ENCODE results near the gene ZNF219. TPM values are rescaled to one million over a fixed set of nuclear protein-coding genes. Genes with fewer than 3 reads are reported as not detected.
A peak's percentile ranks its signal among the peaks of the same experiment; 100 is the strongest.

Gene ZNF219
- polyA plus RNA-seq, 3 donors = 0.49 to 7.2 (median 0.68) TPM

DNA sequence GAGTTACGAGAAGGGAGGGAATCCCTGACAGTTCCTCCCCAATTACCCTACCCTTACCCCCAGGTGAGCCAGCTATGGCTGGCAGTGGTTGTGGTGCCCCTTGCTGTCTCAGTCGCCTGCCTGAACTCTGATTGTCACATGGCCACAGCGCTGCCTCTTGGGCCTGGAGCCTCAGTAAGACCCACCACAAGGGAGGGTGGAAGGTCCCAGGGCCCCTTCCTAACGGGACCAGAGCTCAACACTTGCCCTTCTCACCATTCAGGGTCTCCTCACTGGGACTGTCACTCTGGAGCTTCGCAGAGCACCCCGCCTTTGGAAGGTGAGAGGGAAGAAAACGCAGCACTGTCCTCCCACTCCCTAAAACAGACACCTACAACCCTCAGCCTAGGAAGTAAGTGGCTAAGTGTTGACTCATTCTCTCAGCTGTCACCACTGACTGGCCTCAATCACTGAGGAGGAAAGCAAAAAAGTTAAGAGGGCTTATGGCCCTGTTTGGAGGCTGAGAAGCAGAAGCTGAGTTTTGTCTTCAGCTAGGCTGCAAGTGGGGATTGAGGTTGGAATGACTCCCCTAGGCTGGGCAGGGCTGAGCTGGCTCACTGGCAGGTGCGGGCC is 3.5 kb upstream of the ZNF219 start:
- peaks cover 0 to 2% (median 0%) of the 10 kb centered on the region in 7 donors for H3K9me3 Mint-ChIP-seq

DNA sequence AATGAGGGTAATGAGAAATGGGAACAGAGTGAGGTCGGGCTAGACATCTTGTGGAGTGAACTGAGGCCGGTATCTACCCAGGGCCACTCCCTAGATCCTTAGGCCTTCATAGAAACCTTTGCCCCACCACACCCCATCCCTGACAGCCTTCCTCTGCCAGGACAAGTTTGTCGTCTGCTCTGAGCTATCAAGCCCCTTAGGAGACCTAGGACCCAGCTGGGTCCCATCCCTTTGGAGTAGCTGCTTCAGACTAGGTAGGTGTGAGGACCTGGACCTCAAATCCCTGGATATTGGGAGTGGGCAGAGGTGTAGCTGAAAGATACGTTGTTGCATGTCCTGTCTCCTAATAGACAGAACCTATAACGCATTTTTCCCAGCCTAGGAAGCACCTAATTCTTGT is 2.5 kb upstream of the ZNF219 start, which contains the start of gene TMEM253:
TMEM253 (plus strand) TSS at position 136 of the 400 bp plus-strand sequence. CDS start 278 bp downstream, outside the sequence.
- peaks cover 0 to 3% of the 10 kb centered on the region in 2 donors for H3K27me3 ChIP-seq (ENCODE audit: control insufficient read depth in 2 of 2, insufficient read depth in 2 of 2, low read length in 2 of 2)
- H3K4me1 ChIP-seq (ENCODE audit: control insufficient read depth in 1 of 2, insufficient read depth in 2 of 2, low read length in 2 of 2) = peaks cover 37 to 42% of the 10 kb centered on the region in 2 donors
- Mint-ChIP-seq H3K27me3 (ENCODE audit: low read depth in 3 of 3) (peaks cover 4 to 18% (median 18%) of the 10 kb centered on the region in 3 donors), H3K27ac (peak within 1 kb of the TSS in 2 of 7 donors; percentile 33 to 76), H3K4me1 (peaks cover 39% of the 10 kb centered on the region), H3K36me3 (no peaks in the 10 kb centered on the region), H3K9me3 (peaks cover 0 to 2% (median 0%) of the 10 kb centered on the region in 7 donors), H3K4me3 (no peak within 1 kb of the TSS)
- H3K4me2 ChIP-seq (replicated peaks; ENCODE audit: extremely low read depth, low read length, poor library complexity, severe bottlenecking) = no peak within 1 kb of the TSS
- DNase-seq = no peak
- no peaks in the 10 kb centered on the region for H4K20me1 ChIP-seq (ENCODE audit: insufficient read depth, low read length)
- WGBS (ENCODE audit: insufficient coverage) = no CpG with 5 or more reads among the region's 5 CpGs
- no peak within 1 kb of the TSS for H3K4me3 ChIP-seq (replicated peaks in 1 of 3; ENCODE audit: low read depth in 2 of 3, low read length in 3 of 3)
- H3K27ac ChIP-seq (ENCODE audit: low read depth in 1 of 2, low read length in 2 of 2) = no peak within 1 kb of the TSS
- no peaks in the 10 kb centered on the region for H3K79me2 ChIP-seq (ENCODE audit: insufficient read depth, low read length)
- no peak for TF ChIP-seq CTCF (IDR thresholded peaks at IDR 0.05)
- no peaks in the 10 kb centered on the region for H3K36me3 ChIP-seq (replicated peaks in 1 of 2; ENCODE audit: control insufficient read depth in 1 of 2, insufficient read depth in 2 of 2, low read length in 2 of 2)
- H3K9me3 ChIP-seq (replicated peaks in 1 of 2; ENCODE audit: control insufficient read depth in 1 of 2, insufficient read depth in 1 of 2, low read length in 2 of 2) = no peaks in the 10 kb centered on the region
- intact Hi-C loops (cut with micrococcal nuclease) = loop anchor here (5.0 to 10.0 kb wide), 4 partner anchors 34 to 636 kb away; partner anchors contain the start of genes ANG (in 1 of the 2), HNRNPC (in 1 of the 2), PIP4P1 (in 1 of the 2) and PNP (in 1 of the 2)
- no peak within 1 kb of the TSS for H3K9ac ChIP-seq (ENCODE audit: insufficient read depth, low read length, poor library complexity, severe bottlenecking)
- no peak within 1 kb of the TSS for H2AFZ ChIP-seq (ENCODE audit: insufficient read depth, low read depth, low read length, poor library complexity, severe bottlenecking)

More for the DNA sequence above, 3.5 kb upstream of the ZNF219 start:
- no peak for TF ChIP-seq CTCF (IDR thresholded peaks at IDR 0.05)
- Mint-ChIP-seq H3K4me1 (peaks cover 48% of the 10 kb centered on the region), H3K27ac (peak overlapping the region in 1 of 7 donors; percentile 76), H3K4me3 (no peak overlapping the region), H3K36me3 (no peaks in the 10 kb centered on the region), H3K27me3 (ENCODE audit: low read depth in 3 of 3) (peaks cover 4 to 18% (median 18%) of the 10 kb centered on the region in 3 donors)
- H3K27me3 ChIP-seq (ENCODE audit: control insufficient read depth in 2 of 2, insufficient read depth in 2 of 2, low read length in 2 of 2) = peaks cover 0 to 3% of the 10 kb centered on the region in 2 donors
- no peak overlapping the region for H3K9ac ChIP-seq (ENCODE audit: insufficient read depth, low read length, poor library complexity, severe bottlenecking)
- intact Hi-C loops (cut with micrococcal nuclease) = loop anchor here (5.0 to 10.0 kb wide), 4 partner anchors 35 to 637 kb away; partner anchors contain the start of genes ANG (in 1 of the 2), HNRNPC (in 1 of the 2), PIP4P1 (in 1 of the 2) and PNP (in 1 of the 2)
- no peak overlapping the region for H3K4me3 ChIP-seq (replicated peaks in 1 of 3; ENCODE audit: low read depth in 2 of 3, low read length in 3 of 3)
- no peak overlapping the region for H3K27ac ChIP-seq (ENCODE audit: low read depth in 1 of 2, low read length in 2 of 2)
- 94% methylated on average over 3 of the region's 8 CpGs for WGBS (ENCODE audit: insufficient coverage)
- H4K20me1 ChIP-seq (ENCODE audit: insufficient read depth, low read length) = no peaks in the 10 kb centered on the region
- no peak overlapping the region for H2AFZ ChIP-seq (ENCODE audit: insufficient read depth, low read depth, low read length, poor library complexity, severe bottlenecking)
- no peaks in the 10 kb centered on the region for H3K9me3 ChIP-seq (replicated peaks in 1 of 2; ENCODE audit: control insufficient read depth in 1 of 2, insufficient read depth in 1 of 2, low read length in 2 of 2)
- no peak for DNase-seq
- peaks cover 47 to 51% of the 10 kb centered on the region in 2 donors for H3K4me1 ChIP-seq (ENCODE audit: control insufficient read depth in 1 of 2, insufficient read depth in 2 of 2, low read length in 2 of 2)
- no peak overlapping the region for H3K4me2 ChIP-seq (replicated peaks; ENCODE audit: extremely low read depth, low read length, poor library complexity, severe bottlenecking)
- no peaks in the 10 kb centered on the region for H3K36me3 ChIP-seq (replicated peaks in 1 of 2; ENCODE audit: control insufficient read depth in 1 of 2, insufficient read depth in 2 of 2, low read length in 2 of 2)
- no peaks in the 10 kb centered on the region for H3K79me2 ChIP-seq (ENCODE audit: insufficient read depth, low read length)
